ENCODE measurements around the gene ERBB4. TPM values are rescaled to one million over a fixed set of nuclear protein-coding genes. Genes with fewer than 3 reads are reported as not detected.

ERBB4 gene
- total RNA-seq, 2 experiments from 2014 or later = not detected

- Histone ChIP-seq H3K4me2 (ENCODE audit: low read length) (no peak overlapping the region), H3K79me2 (ENCODE audit: insufficient read depth, low read depth, low read length) (no peaks in the 10 kb centered on the region), H3K4me3 (ENCODE audit: low read depth, low read length, poor library complexity, severe bottlenecking) (no peak overlapping the region), H3K9me2 (ENCODE audit: insufficient read depth, low read length) (no peaks in the 10 kb centered on the region), H4K20me1 (ENCODE audit: insufficient read depth, low read length) (no peaks in the 10 kb centered on the region), H3K9me3 (ENCODE audit: low read length) (no peaks in the 10 kb centered on the region), H3K4me1 (ENCODE audit: insufficient read depth, low read length, poor library complexity, severe bottlenecking) (no peaks in the 10 kb centered on the region), H3K36me3 (ENCODE audit: insufficient read depth, low read length) (no peaks in the 10 kb centered on the region), H3K27ac (ENCODE audit: low read depth, low read length, poor library complexity, severe bottlenecking) (no peak overlapping the region), H2AFZ (ENCODE audit: low read length) (no peak overlapping the region)
- CTCF ChIA-PET (ENCODE audit: unreplicated experiment) = no interaction called here
- intact Hi-C loops (cut with micrococcal nuclease; ENCODE audit: unreplicated experiment) = no loop called here
- no TSS peak for BruUV-seq (replicated peaks)
- TF ChIP-seq CTCF (conservative IDR thresholded peaks at IDR 0.05; ENCODE audit: low read length) (peak; percentile 21; the same call in 1 of the 2 replicates), EZH2phosphoT487 (IDR thresholded peaks at IDR 0.05; ENCODE audit: borderline replicate concordance, low read depth, low read length) (no peak)
- POLR2A ChIA-PET = interaction anchor here (0.8 to 1.3 kb wide), 2 partner anchors 16 to 65 kb away, joined by 3 to 4 read pairs; no protein-coding TSS in a partner anchor
- DNase-seq (ENCODE audit: low spot score) = no peak
These were observed 360.9 kb downstream of the ERBB4 start for GRCh38 chr2:212177724-212178123.

- no peak overlapping the region for H3K4me2 ChIP-seq (ENCODE audit: low read length)
These were observed 362.5 kb downstream of the ERBB4 start for GRCh38 chr2:212176151-212176550.

More at GRCh38 chr2:212176151-212176550, 362.5 kb downstream of the ERBB4 start:
- H3K27ac ChIP-seq (ENCODE audit: low read depth, low read length, poor library complexity, severe bottlenecking) = no peak overlapping the region
- H3K9me3 ChIP-seq (ENCODE audit: low read length) = no peaks in the 10 kb centered on the region
- intact Hi-C loops (cut with micrococcal nuclease; ENCODE audit: unreplicated experiment) = no loop called here
- no peak for DNase-seq (ENCODE audit: low spot score)
- ChIA-PET CTCF (ENCODE audit: unreplicated experiment) (no interaction called here), POLR2A (no interaction called here)
- no peaks in the 10 kb centered on the region for H4K20me1 ChIP-seq (ENCODE audit: insufficient read depth, low read length)
- H3K4me3 ChIP-seq (ENCODE audit: low read depth, low read length, poor library complexity, severe bottlenecking) = no peak overlapping the region
- no peaks in the 10 kb centered on the region for H3K79me2 ChIP-seq (ENCODE audit: insufficient read depth, low read depth, low read length)
- H3K4me1 ChIP-seq (ENCODE audit: insufficient read depth, low read length, poor library complexity, severe bottlenecking) = no peaks in the 10 kb centered on the region
- TF ChIP-seq EZH2phosphoT487 (IDR thresholded peaks at IDR 0.05; ENCODE audit: borderline replicate concordance, low read depth, low read length) (no peak), CTCF (conservative IDR thresholded peaks at IDR 0.05; ENCODE audit: low read length) (no peak)
- no TSS peak for BruUV-seq (replicated peaks)
- H2AFZ ChIP-seq (ENCODE audit: low read length) = no peak overlapping the region
- H3K9me2 ChIP-seq (ENCODE audit: insufficient read depth, low read length) = no peaks in the 10 kb centered on the region
- H3K36me3 ChIP-seq (ENCODE audit: insufficient read depth, low read length) = no peaks in the 10 kb centered on the region
